Upper lobe of right lung (tissue), 1 donor: Measurements from ENCODE around the gene SLC39A11. TPM values are rescaled to one million over a fixed set of nuclear protein-coding genes. Genes with fewer than 3 reads are reported as not detected.
"Not testable (repeated sequence)": the region's sequence is repeated elsewhere in the genome, so short reads cannot be mapped to it uniquely, and the experiment has no call there.

Experiments used
- ATAC-seq: fragments of 200-7000 bp; cut with Tn5 transposase; one replicate; pipeline ENCODE4 v1.9.1; 2020; ENCODE audit warnings: mild to moderate bottlenecking, moderate library complexity
- DNase-seq: peaks from one replicate; pipeline ENCODE4 v3.0.0-alpha.2; 2020
- H3K27ac ChIP-seq: fragments of 200-600 bp; one replicate; pipeline ENCODE4 v1.8.0; 2022
- H3K27me3 ChIP-seq: fragments of 200-600 bp; one replicate; pipeline ENCODE4 v1.8.0; 2022; ENCODE audit warnings: mild to moderate bottlenecking
- H3K36me3 ChIP-seq: fragments of 200-600 bp; one replicate; pipeline ENCODE4 v1.8.0; 2022
- H3K4me1 ChIP-seq: fragments of 200-600 bp; one replicate; pipeline ENCODE4 v1.8.0; 2022
- H3K4me3 ChIP-seq: fragments of 200-600 bp; one replicate; pipeline ENCODE4 v1.8.0; 2022; ENCODE audit warnings: mild to moderate bottlenecking
- H3K9me3 ChIP-seq: fragments of 200-600 bp; one replicate; pipeline ENCODE4 v1.8.0; 2022
- CTCF ChIP-seq: fragments of 200-600 bp; IDR thresholded peaks from one replicate; pipeline ENCODE4 v1.8.0; 2022; ENCODE audit warnings: antibody characterized with exemption
- intact Hi-C: fragments of 100-400 bp; cut with DNase I; formaldehyde crosslinking; loops from one replicate; pipeline ENCODE4 v1.11.0; 2022
- total RNA-seq: library from RNA; stranded (reverse); fragmentation: NEBNext Ultra II Directional; extraction: Animal tissue kit (Norgen Biotek cat#: 25700); gene quantifications from one replicate; pipeline ENCODE4 v1.2.1, GENCODE V29; 2021
- donor health status: DM: no; HTN: yes; CAD: no; lungs with severe emphysema.

Gene SLC39A11
- total RNA-seq, 1 donor from 2014 or later, result 33.7 TPM

GRCh38 chr17:73064084-73064938, 28.2 kb downstream of the SLC39A11 start:
- no peak for TF ChIP-seq CTCF
- Histone ChIP-seq H3K27me3 (no peaks in the 10 kb centered on the region), H3K4me3 (no peak overlapping the region), H3K9me3 (no peaks in the 10 kb centered on the region), H3K4me1 (no peaks in the 10 kb centered on the region), H3K27ac (no peak overlapping the region), H3K36me3 (no peaks in the 10 kb centered on the region)
- intact Hi-C loops, result no loop called here
- DNase-seq, result no peak
- no peak for ATAC-seq

GRCh38 chr17:73062726-73063125, 29.8 kb downstream of the SLC39A11 start:
- Histone ChIP-seq H3K4me3 (no peak overlapping the region), H3K36me3 (no peaks in the 10 kb centered on the region), H3K9me3 (no peaks in the 10 kb centered on the region), H3K27me3 (no peaks in the 10 kb centered on the region), H3K4me1 (no peaks in the 10 kb centered on the region), H3K27ac (no peak overlapping the region)
- ATAC-seq, result no peak
- DNase-seq, result no peak
- intact Hi-C loops, result no loop called here
- TF ChIP-seq CTCF, result no peak

GRCh38 chr17:73061161-73061560, 31.3 kb downstream of the SLC39A11 start:
- Histone ChIP-seq H3K27ac (no peak overlapping the region), H3K9me3 (no peaks in the 10 kb centered on the region), H3K27me3 (no peaks in the 10 kb centered on the region), H3K4me1 (no peaks in the 10 kb centered on the region), H3K4me3 (no peak overlapping the region), H3K36me3 (no peaks in the 10 kb centered on the region)
- ATAC-seq (no peak), DNase-seq (no peak)
- no peak for TF ChIP-seq CTCF
- intact Hi-C loops, result no loop called here

- intact Hi-C loops, result no loop called here
- DNase-seq (no peak), ATAC-seq (no peak)
- H3K36me3 ChIP-seq, result no peaks in the 10 kb centered on the region
- H3K9me3 ChIP-seq, result no peaks in the 10 kb centered on the region
- H3K4me1 ChIP-seq, result no peaks in the 10 kb centered on the region
- TF ChIP-seq CTCF, result no peak
- no peak overlapping the region for H3K27ac ChIP-seq
- no peak overlapping the region for H3K4me3 ChIP-seq
- no peaks in the 10 kb centered on the region for H3K27me3 ChIP-seq
These were observed 31.8 kb downstream of the SLC39A11 start for GRCh38 chr17:73060721-73061120.

GRCh38 chr17:73059713-73060112, 32.8 kb downstream of the SLC39A11 start:
- H3K27me3 ChIP-seq, H3K27ac ChIP-seq, ATAC-seq, DNase-seq, H3K4me1 ChIP-seq, intact Hi-C loops, H3K9me3 ChIP-seq, H3K36me3 ChIP-seq, H3K4me3 ChIP-seq: not testable (repeated sequence)

- Histone ChIP-seq H3K4me1 (no peaks in the 10 kb centered on the region), H3K4me3 (no peak overlapping the region), H3K27ac (no peak overlapping the region), H3K36me3 (no peaks in the 10 kb centered on the region), H3K9me3 (no peaks in the 10 kb centered on the region), H3K27me3 (no peaks in the 10 kb centered on the region)
- no peak for ATAC-seq
- intact Hi-C loops, result no loop called here
- no peak for DNase-seq
- no peak for TF ChIP-seq CTCF
These were observed 34.5 kb downstream of the SLC39A11 start for GRCh38 chr17:73058022-73058421.
